ENCODE results near the gene ELOVL6.

DNA sequence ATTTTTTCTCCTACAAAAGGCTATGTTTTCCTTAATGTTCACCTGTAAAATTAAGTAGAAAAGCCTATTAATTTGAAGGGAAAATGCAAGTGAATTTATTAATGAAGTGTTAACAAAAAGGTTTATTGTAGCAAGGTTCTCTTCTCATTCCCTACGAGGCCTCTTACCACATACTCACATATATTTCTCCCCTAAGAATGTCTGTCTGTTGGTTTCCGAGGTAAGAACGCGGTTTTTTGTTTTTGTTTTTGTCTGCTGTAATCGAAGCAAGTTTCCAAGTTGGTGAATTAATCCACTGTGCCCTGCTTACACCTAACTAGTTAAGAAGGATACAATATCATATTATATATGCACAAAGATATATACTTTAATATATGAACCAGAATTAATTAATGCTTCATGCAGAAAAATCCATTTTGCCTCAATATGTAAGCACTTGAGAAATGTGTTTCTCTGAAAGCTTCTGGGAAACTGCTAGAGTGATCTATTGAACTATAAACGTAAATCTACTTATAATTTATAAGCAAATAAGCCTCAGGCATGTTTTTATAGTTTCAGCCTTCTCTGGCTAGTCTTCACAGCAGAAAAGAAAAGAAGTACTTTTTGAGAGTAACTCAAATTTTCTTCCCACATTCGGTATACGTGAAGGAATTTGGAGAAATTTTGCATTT lies 164.9 kb downstream of the ELOVL6 start:
- TF ChIP-seq, protein P1, sequence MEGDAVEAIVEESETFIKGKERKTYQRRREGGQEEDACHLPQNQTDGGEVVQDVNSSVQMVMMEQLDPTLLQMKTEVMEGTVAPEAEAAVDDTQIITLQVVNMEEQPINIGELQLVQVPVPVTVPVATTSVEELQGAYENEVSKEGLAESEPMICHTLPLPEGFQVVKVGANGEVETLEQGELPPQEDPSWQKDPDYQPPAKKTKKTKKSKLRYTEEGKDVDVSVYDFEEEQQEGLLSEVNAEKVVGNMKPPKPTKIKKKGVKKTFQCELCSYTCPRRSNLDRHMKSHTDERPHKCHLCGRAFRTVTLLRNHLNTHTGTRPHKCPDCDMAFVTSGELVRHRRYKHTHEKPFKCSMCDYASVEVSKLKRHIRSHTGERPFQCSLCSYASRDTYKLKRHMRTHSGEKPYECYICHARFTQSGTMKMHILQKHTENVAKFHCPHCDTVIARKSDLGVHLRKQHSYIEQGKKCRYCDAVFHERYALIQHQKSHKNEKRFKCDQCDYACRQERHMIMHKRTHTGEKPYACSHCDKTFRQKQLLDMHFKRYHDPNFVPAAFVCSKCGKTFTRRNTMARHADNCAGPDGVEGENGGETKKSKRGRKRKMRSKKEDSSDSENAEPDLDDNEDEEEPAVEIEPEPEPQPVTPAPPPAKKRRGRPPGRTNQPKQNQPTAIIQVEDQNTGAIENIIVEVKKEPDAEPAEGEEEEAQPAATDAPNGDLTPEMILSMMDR (IDR thresholded peaks at IDR 0.05) = no peak
- TF ChIP-seq POLR2A (IDR thresholded peaks at IDR 0.05) = no peak

All from testis (tissue), 2 donors.